ENCODE measurements around the gene C1orf116.

C1orf116 gene

DNA sequence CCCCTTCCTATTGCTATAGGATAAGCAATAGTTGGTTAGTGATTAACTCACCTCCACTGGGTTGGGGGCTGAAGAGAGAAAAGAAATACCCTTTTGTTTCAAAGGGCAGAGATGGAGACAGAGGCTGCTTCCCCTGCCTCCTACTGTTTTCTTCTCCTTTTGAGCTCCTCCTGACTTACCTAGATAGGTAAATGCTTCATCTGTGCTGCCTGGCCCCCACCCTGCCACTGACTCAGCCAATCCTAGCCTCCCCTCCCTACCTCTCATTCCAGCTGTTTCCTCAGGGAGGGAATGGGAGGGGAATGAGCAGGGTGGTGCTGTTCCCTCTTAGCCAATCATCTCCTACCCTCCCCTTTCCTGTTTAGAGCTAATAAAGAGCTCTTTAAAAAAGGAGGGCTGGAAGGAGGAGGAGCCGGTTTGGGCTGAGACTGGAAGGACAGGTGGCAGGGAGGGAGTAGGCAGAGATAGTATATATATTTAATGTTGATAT is at the start of gene C1orf116:
Gene C1orf116, minus strand, starts transcription at position 229 of the 490 bp plus-strand sequence. CDS start 5,158 bp downstream, outside the sequence.
- no peak for DNase-seq

DNA sequence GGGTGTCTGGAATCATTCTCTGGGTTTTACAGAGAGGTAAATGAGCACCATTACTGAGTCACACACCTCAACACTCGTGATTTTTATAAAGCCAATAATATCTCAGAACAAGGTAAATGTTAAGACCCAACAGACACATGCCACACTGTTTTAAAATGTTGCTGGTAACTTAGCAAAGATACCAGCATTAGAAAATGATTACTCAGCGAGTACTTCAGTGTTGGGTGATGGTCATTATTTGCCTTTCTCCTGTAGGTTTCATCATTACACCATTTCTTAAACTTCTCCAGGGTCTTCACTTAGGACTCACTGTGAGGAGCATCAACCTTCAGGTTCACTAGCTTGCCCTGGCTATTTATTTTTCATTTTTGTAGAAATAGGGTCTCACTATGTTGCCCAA is 49.2 kb upstream of the C1orf116 start:
- no peak for DNase-seq

GRCh38 chr1:207081088-207081487 is 48.5 kb upstream of the C1orf116 start:
- no peak for DNase-seq

DNA sequence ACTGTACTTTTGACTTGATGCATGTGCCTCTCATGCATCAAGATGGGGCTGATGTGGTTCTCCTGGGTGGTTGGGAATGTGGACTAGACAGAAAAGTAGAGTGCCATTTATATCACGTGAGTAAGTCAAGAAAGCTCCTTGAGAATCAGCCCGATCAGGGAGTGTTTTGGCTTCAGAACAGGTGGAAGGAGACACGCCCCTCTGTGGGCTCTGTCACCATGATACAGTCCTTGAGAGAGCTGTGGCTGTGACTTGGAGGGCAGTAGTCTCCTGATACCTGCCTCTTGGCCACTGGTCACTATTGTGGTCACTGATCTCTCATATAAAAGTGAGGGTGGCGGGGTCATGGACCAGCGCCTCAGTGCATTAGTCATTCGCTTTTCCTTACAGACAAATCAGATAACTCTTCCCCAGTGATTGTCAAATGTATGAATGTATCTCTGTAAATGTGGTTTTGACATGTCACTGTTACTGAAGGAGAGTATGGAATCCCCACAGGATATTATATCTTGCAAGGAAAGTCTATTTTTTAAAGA is 47.2 kb upstream of the C1orf116 start:
- no peak for DNase-seq

GRCh38 chr1:207078578-207079132 is 46.1 kb upstream of the C1orf116 start:
- no peak for DNase-seq

DNA sequence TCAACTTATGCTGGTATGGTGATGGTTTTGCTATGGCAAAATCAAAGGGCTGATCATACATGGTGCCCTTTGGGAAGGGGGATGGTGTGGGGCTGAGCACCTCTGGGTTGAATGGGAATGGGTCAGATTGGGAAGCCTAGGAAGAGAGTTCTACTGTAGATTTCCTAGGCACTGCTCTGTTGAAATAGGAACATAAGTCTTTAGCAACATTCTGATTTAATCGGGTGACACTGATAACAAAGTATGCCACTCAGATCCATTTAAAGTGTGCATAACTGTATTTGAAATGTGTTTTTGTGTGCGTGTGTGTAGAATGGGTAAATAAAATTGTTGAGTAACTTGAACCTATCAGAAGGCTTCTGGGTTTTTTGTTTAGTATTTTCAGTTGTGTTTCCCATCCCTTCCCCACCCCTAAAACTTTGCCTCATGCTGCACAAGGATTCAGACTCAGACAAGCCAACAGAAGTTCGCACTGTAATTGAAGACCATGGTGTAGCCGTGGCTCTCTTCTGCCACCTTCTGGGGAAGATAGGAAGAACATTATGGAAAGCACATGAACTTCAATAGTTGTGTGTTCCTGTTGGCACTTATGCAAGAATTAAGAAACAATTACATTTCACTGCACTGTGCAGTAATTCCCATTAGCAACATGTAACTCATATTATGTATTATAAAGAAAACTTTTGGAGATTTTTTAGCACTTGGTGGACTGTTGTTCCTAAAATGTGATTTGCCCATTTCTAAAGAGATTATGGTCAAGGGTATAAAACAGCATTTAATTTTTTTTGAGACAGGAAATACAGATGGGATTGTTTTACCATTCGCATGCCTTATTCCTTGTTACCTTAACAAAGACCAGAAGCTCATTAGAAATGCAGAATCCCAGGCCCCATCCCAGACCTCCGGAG is 45.2 kb upstream of the C1orf116 start:
- peak in 3 of 4 experiments; percentile 9 to 29 (median 10) for DNase-seq

- DNase-seq: no peak
These were observed 44.5 kb upstream of the C1orf116 start for GRCh38 chr1:207077012-207077411.

DNA sequence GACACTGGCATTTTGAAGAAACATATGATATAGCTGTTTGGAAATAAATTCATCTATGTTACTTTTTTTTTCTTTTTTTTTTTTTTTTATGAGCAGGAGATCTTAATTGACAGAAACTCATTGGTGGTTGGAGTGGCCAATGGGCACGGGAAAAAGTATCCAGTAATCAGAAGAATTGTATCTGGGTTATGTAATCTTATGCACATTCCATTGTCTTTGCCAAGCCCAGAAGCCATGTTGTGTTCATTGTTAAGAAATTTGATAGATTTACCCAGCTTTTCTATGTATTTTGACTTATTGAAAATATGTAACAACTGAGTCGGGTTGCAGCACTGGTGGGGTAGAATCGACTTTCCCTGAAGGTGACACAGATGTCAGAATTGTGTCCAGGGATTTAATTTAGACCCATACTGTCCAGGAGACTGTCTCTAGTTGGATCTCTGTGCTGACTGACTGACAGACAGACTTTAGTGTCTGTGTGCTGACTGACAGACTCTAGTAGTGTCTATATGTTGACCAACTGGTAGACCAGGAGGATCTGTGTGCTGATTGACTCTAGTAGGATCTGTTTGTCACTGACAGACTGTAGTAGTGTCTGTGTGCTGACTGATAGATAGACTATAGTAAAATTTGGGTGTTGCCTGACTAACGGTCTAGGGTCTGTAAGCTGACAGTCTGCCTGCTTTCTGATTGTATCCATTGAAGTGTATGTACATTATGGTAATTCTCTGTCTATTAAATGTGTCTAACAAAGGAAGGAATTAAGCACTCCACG is 43.8 kb upstream of the C1orf116 start:
- DNase-seq: no peak

DNA sequence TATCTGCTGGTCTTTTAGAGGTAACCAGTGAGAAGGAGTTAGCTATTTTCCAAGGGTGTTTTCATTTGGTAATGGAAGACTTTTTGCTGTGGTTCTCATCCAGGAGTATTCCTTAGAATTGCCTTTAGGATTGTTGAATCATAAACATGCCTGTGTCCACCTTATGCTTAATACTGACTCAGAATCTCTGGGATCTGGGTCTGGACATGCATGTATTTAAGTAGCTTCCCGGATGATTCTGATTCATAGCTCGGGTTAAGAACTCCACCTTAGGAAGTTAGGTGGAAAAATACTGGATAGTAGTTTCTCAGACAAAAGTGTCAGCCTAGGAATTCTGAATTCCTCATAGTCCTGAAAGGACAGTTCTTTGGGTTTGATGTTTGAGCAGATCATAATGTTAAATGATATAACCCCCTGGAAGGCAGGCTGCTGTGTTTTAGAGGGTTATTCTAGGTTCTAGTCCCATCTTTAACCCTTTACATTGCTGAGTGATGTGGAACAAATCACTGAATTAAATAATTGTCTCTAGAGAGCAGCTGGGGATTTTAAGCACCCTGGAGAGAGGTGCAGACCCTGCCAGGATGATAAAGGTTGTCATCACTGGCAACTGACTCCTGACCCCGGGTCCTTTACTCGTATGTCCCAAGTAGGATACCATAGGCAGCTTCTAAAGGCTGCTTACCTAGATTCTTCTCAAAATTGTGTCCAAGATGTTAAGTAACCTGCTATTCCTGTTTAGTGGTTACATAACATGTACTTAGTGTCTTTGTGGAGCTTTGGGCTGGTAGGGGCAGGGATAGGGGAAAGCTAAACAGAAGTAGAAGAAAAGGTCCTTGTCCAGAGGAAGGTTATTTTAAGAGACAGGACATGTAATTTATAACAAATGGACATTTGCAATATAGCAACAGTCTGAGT is 41.6 kb upstream of the C1orf116 start:
- no peak for DNase-seq

GRCh38 chr1:207072233-207072632 is 39.7 kb upstream of the C1orf116 start:
- DNase-seq: no peak

DNA sequence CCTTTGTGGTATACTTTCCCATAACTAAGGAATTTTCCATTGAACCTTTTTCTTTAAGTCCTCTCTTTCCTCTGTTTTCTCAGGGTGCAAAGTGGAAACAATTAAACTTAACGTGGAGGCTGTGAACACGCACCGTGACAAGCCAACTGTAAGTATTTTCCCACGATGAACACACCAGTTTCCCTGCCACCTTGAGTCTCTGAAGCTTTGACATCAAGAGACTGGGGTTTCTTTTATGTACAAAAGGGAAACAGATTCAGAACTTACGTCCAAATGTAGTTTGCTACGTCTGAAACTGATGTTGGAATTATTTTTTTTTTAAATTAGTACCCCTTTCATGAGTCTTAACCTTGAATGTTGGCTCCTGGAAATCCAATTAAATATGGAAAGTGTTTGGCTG is 38.9 kb upstream of the C1orf116 start:
- no peak for DNase-seq

- DNase-seq: no peak
These were observed 38.3 kb upstream of the C1orf116 start for GRCh38 chr1:207070811-207071210.

DNA sequence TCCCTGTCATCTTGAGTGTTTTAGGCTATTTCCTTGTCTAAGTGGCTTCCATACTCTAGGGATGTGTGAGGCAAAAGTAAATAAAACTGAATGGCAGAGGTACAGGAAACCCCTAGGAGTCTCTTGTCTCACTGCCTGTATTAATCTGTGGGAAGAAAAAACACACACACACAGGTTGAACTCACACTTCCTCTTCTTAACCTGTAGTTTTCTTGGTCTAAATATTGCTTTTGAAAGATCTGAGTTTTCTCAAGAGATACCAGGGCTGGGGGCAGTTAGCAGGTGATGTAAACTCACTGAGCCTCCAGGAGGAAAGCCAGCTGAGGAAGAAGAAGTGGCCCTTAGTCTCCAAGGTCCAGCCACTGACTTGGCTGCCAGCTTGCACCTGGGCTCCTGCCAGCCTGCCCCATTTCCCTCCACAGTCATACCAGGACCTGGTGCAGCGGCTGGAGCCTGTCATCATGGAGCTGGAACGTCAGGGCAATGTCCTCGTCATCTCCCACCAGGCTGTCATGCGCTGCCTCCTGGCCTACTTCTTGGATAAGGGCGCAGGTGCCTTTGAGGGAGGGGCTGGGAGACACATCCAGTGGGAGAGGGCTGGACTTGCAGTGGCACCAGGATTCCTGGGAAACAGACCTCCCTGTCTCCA is 37.4 kb upstream of the C1orf116 start:
- DNase-seq: no peak

- no peak for DNase-seq
These were observed 36.5 kb upstream of the C1orf116 start for GRCh38 chr1:207069061-207069460.

- no peak for DNase-seq
These were observed 35.1 kb upstream of the C1orf116 start for GRCh38 chr1:207067665-207068064.

DNA sequence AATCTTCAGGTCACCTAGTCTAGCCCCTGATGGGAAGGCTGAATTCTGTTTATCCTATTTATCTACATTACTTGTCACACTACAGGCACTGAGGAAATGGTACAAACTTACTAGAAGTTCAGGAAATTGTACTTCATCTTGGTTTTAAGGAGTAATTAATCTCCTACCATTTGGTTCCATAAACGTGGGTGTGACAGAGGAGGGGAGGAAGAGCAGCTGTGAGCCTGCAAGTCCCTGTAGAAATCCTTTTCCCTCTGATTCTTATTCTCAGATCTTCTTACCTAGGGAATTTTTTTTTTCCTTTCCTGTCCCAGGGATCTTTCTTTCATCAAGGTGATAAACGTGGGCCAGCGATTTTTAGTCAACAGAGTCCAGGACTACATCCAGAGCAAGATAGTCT is 34.6 kb upstream of the C1orf116 start:
- no peak for DNase-seq

DNA sequence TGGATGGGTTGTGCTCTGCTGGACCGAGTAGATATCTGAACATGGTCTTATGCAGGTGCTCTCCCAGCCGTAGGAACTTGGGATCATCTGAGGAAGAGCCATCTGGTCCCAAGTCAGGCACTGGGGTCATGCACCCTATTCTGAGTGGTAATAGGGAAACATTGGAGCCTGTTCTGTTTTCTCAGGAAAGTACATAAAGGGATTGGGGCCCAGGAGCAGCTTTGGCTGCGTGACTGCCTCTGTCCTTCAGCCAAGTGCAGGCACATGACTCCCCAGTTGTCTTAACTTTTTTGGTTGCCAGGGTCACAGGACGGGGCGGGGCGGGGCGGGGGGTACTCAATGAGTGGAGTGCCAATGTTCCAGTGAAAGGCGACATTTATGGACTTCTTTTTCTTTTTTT is 32.0 kb upstream of the C1orf116 start:
- DNase-seq: no peak

- DNase-seq: no peak
These were observed 30.5 kb upstream of the C1orf116 start for GRCh38 chr1:207063014-207063413.

- DNase-seq: no peak
These were observed 29.5 kb upstream of the C1orf116 start for GRCh38 chr1:207062058-207062457.

DNA sequence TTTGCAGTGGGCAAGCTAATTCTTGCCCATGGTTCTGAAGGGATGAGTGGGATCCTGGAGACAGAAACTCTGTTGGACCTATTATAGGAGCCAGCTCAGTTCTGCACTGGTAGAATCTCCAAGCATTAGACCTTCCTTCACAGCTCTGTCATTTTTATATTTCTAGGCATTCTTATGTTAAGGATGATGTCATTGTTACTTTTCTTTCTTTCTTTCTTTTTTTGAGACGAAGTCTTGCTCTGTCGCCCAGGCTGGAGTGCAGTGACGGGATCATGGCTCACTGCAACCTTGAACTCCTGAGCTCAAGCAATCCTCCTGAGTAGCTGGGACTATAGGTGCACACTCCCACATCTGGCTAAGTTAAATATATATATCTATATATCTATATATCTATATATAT is 28.0 kb upstream of the C1orf116 start:
- DNase-seq: no peak

GRCh38 chr1:207059881-207060280 is 27.3 kb upstream of the C1orf116 start:
- no peak for DNase-seq
